HepG2 (cell line): ENCODE data around the gene UBQLN1. TPM values are rescaled to one million over a fixed set of nuclear protein-coding genes. Genes with fewer than 3 reads are reported as not detected.

Source experiments
- HHEX ChIP-seq: IDR thresholded peaks from 2 replicates; pipeline ENCODE4 v1.6.1; 2016; ENCODE audit warnings: control low read depth
- MTF1 ChIP-seq: sonication (generic); formaldehyde crosslinking; IDR thresholded peaks from 2 replicates; pipeline ENCODE4 v1.5.0; 2020; ENCODE audit warnings: missing genetic modification reagents
- SAP130 ChIP-seq: IDR thresholded peaks from 2 replicates; pipeline ENCODE4 v1.6.1; 2016; ENCODE audit warnings: low read depth
- ZBTB7A ChIP-seq: sonication (generic); formaldehyde crosslinking; IDR thresholded peaks from 2 replicates; pipeline ENCODE4 v1.8.0; 2022; ENCODE audit warnings: mild to moderate bottlenecking, missing genetic modification reagents
- ZIK1 ChIP-seq: sonication (generic); formaldehyde crosslinking; IDR thresholded peaks from 2 replicates; pipeline ENCODE4 v1.5.0; 2020; ENCODE audit warnings: mild to moderate bottlenecking, low read depth, missing genetic modification reagents, borderline replicate concordance
- ZMAT3 ChIP-seq: sonication (generic); formaldehyde crosslinking; conservative IDR thresholded peaks from 2 replicates; pipeline ENCODE4 v1.7.0; 2021; ENCODE audit warnings: missing genetic modification reagents
- ZNF562 ChIP-seq: sonication (generic); formaldehyde crosslinking; IDR thresholded peaks from 2 replicates; pipeline ENCODE4 v1.8.0; 2022; ENCODE audit warnings: missing genetic modification reagents, borderline replicate concordance
- ZNF570 ChIP-seq: sonication (generic); formaldehyde crosslinking; IDR thresholded peaks from 2 replicates; pipeline ENCODE4 v1.4.0; 2020; ENCODE audit warnings: mild to moderate bottlenecking, missing genetic modification reagents, borderline replicate concordance
- ZNF678 ChIP-seq: sonication (generic); formaldehyde crosslinking; IDR thresholded peaks from 2 replicates; pipeline ENCODE4 v1.4.0; 2020; ENCODE audit warnings: mild to moderate bottlenecking, missing genetic modification reagents
- polyA plus RNA-seq, 8 experiments: library from polyadenylated mRNA; depleted of rRNA in 3 of 8; stranded (reverse) in 7 of 8; unstranded in 1 of 8; fragments of >200 nt; fragmentation: Illumina TruSeq in 4 of 8; extraction: Trizol in 4 of 8; gene quantifications; 2 replicates each; pipeline versions ENCODE4 v1.2.1 to v1.2.3, GENCODE V29; 2011 to 2016; ENCODE audit warnings: low read depth in 4 of 8, missing spikeins in 1 of 8, mixed read lengths in 1 of 8; ENCODE audit not compliant: insufficient read depth in 1 of 8
- total RNA-seq, 5 experiments: library from RNA; depleted of rRNA; stranded (reverse); fragments of >200 nt; fragmentation: Illumina TruSeq; extraction: Trizol; gene quantifications; 2 replicates each; pipeline ENCODE4 v1.2.3, GENCODE V29; 2016; ENCODE audit warnings: low read depth in 1 of 5
- TF ChIP-seq, protein P1 (sequence below): IDR thresholded peaks from 2 replicates; pipeline ENCODE4 v1.6.1; 2016; ENCODE audit warnings: missing biosample characterization, missing genetic modification reagents, low read depth
- TF ChIP-seq, protein P2 (sequence below): sonication (generic); formaldehyde crosslinking; IDR thresholded peaks from 2 replicates; pipeline ENCODE4 v1.8.0; 2022; ENCODE audit warnings: mild to moderate bottlenecking, missing genetic modification reagents, moderate library complexity
- TF ChIP-seq, protein P3 (sequence below), 2 experiments: fragments of 450-650 bp in 1 of 2; sonication (generic) in 1 of 2; formaldehyde crosslinking; IDR thresholded peaks; 2 replicates each; pipeline versions ENCODE4 v1.5.0 to v1.8.0; 2020 to 2022; ENCODE audit warnings: mild to moderate bottlenecking in 1 of 2, missing genetic modification reagents in 1 of 2
- TF ChIP-seq, protein P4 (sequence below): sonication (generic); formaldehyde crosslinking; IDR thresholded peaks from 2 replicates; pipeline ENCODE4 v1.4.0; 2020; ENCODE audit warnings: missing genetic modification reagents, borderline replicate concordance
- TF ChIP-seq, protein P5 (sequence below): sonication (generic); formaldehyde crosslinking; IDR thresholded peaks from 2 replicates; pipeline ENCODE4 v1.9.0; 2021; ENCODE audit warnings: missing genetic modification reagents, mild to moderate bottlenecking, borderline replicate concordance
- TF ChIP-seq, protein P6 (sequence below): sonication (generic); formaldehyde crosslinking; IDR thresholded peaks from 2 replicates; pipeline ENCODE4 v1.9.0; 2021; ENCODE audit warnings: missing genetic modification reagents, borderline replicate concordance
- TF ChIP-seq, protein P7 (sequence below): sonication (generic); formaldehyde crosslinking; conservative IDR thresholded peaks from 2 replicates; pipeline ENCODE4 v1.8.1; 2023; ENCODE audit warnings: missing genetic modification reagents

Gene UBQLN1
- total and polyA plus RNA-seq, 2 of the 13 experiments (the other 11 are each of a cell fraction or from before 2014, with no cell fraction given), result 78.1 to 83.8 TPM

DNA sequence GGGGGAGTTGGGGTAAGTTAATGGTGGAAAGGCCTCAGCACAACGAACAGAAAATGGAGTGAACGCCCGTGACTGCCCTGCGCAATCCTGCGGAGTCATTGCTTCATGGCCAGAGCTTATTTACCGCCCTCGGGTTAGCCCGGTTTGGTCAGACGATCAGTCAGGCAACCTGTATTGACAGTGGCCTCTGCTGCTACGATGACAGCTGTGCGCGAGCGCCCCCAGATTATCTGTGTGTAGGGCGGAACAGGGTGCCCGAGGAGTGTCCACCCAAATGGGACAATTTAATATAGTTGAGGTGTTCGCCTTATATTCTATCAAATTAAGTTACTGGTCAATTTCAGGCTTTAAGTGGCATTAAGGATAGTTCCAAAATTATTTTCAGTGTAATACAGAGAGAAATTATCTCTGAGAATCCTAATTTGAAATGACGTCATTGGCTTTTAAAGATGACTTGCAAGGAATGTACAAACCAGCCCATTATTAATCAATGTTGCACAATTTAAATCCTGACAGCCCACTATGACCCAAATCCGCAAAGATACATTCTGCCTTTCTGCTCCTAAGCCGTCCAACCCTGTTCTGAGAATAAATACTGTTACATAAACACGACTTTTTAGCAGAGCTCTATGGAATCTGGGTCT is 879 bp upstream of the UBQLN1 start (continued):
- TF ChIP-seq, protein P1, sequence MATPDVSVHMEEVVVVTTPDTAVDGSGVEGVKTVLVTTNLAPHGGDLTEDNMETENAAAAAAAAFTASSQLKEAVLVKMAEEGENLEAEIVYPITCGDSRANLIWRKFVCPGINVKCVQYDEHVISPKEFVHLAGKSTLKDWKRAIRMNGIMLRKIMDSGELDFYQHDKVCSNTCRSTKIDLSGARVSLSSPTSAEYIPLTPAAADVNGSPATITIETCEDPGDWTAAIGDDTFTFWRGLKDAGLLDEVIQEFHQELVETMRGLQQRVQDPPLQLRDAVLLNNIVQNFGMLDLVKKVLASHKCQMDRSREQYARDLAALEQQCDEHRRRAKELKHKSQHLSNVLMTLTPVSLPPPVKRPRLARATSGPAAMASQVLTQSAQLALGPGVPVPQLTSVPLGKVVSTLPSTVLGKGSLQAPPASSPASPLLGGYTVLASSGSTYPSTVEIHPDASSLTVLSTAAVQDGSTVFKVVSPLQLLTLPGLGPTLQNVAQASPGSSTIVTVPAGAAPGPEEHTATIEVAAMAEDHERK (CRISPR knock-in tag), result no peak
- TF ChIP-seq, protein P2, sequence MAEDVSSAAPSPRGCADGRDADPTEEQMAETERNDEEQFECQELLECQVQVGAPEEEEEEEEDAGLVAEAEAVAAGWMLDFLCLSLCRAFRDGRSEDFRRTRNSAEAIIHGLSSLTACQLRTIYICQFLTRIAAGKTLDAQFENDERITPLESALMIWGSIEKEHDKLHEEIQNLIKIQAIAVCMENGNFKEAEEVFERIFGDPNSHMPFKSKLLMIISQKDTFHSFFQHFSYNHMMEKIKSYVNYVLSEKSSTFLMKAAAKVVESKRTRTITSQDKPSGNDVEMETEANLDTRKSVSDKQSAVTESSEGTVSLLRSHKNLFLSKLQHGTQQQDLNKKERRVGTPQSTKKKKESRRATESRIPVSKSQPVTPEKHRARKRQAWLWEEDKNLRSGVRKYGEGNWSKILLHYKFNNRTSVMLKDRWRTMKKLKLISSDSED (CRISPR knock-in tag), result no peak
- TF ChIP-seq ZNF570 (CRISPR knock-in tag) (no peak), ZIK1 (CRISPR knock-in tag) (no peak), ZBTB7A (CRISPR knock-in tag) (no peak), MTF1 (CRISPR knock-in tag) (no peak), HHEX (no peak), ZNF678 (CRISPR knock-in tag) (no peak), ZMAT3 (CRISPR knock-in tag) (no peak), SAP130 (CRISPR knock-in tag) (peak; percentile 74), ZNF562 (CRISPR knock-in tag) (no peak)
- TF ChIP-seq, protein P3, sequence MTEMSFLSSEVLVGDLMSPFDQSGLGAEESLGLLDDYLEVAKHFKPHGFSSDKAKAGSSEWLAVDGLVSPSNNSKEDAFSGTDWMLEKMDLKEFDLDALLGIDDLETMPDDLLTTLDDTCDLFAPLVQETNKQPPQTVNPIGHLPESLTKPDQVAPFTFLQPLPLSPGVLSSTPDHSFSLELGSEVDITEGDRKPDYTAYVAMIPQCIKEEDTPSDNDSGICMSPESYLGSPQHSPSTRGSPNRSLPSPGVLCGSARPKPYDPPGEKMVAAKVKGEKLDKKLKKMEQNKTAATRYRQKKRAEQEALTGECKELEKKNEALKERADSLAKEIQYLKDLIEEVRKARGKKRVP (CRISPR knock-in tag; IDR thresholded peaks at IDR 0.05), result peak in 1 of 2 experiments; percentile 97; a peak in 2 of 4 replicates
- TF ChIP-seq, protein P4, sequence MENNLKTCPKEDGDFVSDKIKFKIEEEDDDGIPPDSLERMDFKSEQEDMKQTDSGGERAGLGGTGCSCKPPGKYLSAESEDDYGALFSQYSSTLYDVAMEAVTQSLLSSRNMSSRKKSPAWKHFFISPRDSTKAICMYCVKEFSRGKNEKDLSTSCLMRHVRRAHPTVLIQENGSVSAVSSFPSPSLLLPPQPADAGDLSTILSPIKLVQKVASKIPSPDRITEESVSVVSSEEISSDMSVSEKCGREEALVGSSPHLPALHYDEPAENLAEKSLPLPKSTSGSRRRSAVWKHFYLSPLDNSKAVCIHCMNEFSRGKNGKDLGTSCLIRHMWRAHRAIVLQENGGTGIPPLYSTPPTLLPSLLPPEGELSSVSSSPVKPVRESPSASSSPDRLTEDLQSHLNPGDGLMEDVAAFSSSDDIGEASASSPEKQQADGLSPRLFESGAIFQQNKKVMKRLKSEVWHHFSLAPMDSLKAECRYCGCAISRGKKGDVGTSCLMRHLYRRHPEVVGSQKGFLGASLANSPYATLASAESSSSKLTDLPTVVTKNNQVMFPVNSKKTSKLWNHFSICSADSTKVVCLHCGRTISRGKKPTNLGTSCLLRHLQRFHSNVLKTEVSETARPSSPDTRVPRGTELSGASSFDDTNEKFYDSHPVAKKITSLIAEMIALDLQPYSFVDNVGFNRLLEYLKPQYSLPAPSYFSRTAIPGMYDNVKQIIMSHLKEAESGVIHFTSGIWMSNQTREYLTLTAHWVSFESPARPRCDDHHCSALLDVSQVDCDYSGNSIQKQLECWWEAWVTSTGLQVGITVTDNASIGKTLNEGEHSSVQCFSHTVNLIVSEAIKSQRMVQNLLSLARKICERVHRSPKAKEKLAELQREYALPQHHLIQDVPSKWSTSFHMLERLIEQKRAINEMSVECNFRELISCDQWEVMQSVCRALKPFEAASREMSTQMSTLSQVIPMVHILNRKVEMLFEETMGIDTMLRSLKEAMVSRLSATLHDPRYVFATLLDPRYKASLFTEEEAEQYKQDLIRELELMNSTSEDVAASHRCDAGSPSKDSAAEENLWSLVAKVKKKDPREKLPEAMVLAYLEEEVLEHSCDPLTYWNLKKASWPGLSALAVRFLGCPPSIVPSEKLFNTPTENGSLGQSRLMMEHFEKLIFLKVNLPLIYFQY (CRISPR knock-in tag), result no peak
- TF ChIP-seq, protein P5, sequence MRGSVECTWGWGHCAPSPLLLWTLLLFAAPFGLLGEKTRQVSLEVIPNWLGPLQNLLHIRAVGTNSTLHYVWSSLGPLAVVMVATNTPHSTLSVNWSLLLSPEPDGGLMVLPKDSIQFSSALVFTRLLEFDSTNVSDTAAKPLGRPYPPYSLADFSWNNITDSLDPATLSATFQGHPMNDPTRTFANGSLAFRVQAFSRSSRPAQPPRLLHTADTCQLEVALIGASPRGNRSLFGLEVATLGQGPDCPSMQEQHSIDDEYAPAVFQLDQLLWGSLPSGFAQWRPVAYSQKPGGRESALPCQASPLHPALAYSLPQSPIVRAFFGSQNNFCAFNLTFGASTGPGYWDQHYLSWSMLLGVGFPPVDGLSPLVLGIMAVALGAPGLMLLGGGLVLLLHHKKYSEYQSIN (CRISPR knock-in tag), result no peak
- TF ChIP-seq, protein P6, sequence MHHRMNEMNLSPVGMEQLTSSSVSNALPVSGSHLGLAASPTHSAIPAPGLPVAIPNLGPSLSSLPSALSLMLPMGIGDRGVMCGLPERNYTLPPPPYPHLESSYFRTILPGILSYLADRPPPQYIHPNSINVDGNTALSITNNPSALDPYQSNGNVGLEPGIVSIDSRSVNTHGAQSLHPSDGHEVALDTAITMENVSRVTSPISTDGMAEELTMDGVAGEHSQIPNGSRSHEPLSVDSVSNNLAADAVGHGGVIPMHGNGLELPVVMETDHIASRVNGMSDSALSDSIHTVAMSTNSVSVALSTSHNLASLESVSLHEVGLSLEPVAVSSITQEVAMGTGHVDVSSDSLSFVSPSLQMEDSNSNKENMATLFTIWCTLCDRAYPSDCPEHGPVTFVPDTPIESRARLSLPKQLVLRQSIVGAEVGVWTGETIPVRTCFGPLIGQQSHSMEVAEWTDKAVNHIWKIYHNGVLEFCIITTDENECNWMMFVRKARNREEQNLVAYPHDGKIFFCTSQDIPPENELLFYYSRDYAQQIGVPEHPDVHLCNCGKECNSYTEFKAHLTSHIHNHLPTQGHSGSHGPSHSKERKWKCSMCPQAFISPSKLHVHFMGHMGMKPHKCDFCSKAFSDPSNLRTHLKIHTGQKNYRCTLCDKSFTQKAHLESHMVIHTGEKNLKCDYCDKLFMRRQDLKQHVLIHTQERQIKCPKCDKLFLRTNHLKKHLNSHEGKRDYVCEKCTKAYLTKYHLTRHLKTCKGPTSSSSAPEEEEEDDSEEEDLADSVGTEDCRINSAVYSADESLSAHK, result no peak
- TF ChIP-seq, protein P7, sequence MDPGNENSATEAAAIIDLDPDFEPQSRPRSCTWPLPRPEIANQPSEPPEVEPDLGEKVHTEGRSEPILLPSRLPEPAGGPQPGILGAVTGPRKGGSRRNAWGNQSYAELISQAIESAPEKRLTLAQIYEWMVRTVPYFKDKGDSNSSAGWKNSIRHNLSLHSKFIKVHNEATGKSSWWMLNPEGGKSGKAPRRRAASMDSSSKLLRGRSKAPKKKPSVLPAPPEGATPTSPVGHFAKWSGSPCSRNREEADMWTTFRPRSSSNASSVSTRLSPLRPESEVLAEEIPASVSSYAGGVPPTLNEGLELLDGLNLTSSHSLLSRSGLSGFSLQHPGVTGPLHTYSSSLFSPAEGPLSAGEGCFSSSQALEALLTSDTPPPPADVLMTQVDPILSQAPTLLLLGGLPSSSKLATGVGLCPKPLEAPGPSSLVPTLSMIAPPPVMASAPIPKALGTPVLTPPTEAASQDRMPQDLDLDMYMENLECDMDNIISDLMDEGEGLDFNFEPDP (CRISPR knock-in tag), result no peak
